ENCODE measurements around the gene PPP1CA. TPM values are rescaled to one million over a fixed set of nuclear protein-coding genes. Genes with fewer than 3 reads are reported as not detected.

PPP1CA gene
- total RNA-seq, 1 experiment from 2014 or later = 449 TPM

GRCh38 chr11:67376873-67377808 lies 24.5 kb downstream of the PPP1CA start:
- Histone ChIP-seq H3K4me2 (ENCODE audit: low read length) (peak overlapping the region; percentile 65), H3K27me3 (ENCODE audit: low read length) (no peaks in the 10 kb centered on the region), H2AFZ (ENCODE audit: low read length) (no peak overlapping the region), H3K4me1 (ENCODE audit: insufficient read depth, low read length) (peaks cover 74% of the 10 kb centered on the region), H3K4me3 (ENCODE audit: low read length) (peak overlapping the region; percentile 16; the same call in 1 of the 2 replicates), H3K79me2 (ENCODE audit: low read length) (peaks cover 25% of the 10 kb centered on the region), H3K36me3 (ENCODE audit: low read depth, low read length) (no peaks in the 10 kb centered on the region), H3K9me3 (ENCODE audit: low read length) (no peaks in the 10 kb centered on the region), H3F3A (ENCODE audit: low read length, unreplicated experiment) (peaks cover 8% of the 10 kb centered on the region), H4K20me1 (ENCODE audit: low read length) (peaks cover under 1% of the 10 kb centered on the region), H3K9ac (ENCODE audit: low read length) (peak overlapping the region; percentile 29; the same call in 1 of the 2 replicates), H3K9me2 (replicated peaks; ENCODE audit: low read length) (no peaks in the 10 kb centered on the region), H3K27ac (ENCODE audit: low read length) (peak overlapping the region; percentile 100)
- DNase-seq = peak; percentile 82
- no peak; the same call in 1 of the 2 replicates for ATAC-seq
- intact Hi-C loops (cut with micrococcal nuclease) = no loop called here
- POLR2A ChIA-PET (ENCODE audit: unreplicated experiment) = interaction anchor here (0.6 kb wide), 2 partner anchors 11 to 24 kb away, joined by 4 to 18 read pairs; no protein-coding TSS in a partner anchor
- CTCF ChIA-PET = interaction anchor here (0.6 to 2.2 kb wide), 3 partner anchors 20 to 1403 kb away, joined by 3 to 16 read pairs (median 11); no protein-coding TSS in a partner anchor
- no TSS peak for BruUV-seq (replicated peaks)
- no peak for TF ChIP-seq EZH2phosphoT487 (IDR thresholded peaks at IDR 0.05; ENCODE audit: borderline replicate concordance, low read length)
- no peak for TF ChIP-seq CTCF (conservative IDR thresholded peaks at IDR 0.05; ENCODE audit: low read depth, low read length)
- no peak for TF ChIP-seq EZH2 (IDR thresholded peaks at IDR 0.05; ENCODE audit: low read length, unreplicated experiment)

GRCh38 chr11:67376063-67376820 lies 25.4 kb downstream of the PPP1CA start:
- H3K27ac ChIP-seq (ENCODE audit: low read length) = peak overlapping the region; percentile 100
- intact Hi-C loops (cut with micrococcal nuclease) = no loop called here
- peak overlapping the region; percentile 96 for H3K4me2 ChIP-seq (ENCODE audit: low read length)
- ChIA-PET POLR2A (ENCODE audit: unreplicated experiment) (interaction anchor here (0.6 kb wide), 1 partner anchor 29 kb away, joined by 3 read pairs; no protein-coding TSS in a partner anchor), CTCF (interaction anchor here (0.6 to 2.2 kb wide), 2 partner anchors 19 to 30 kb away, joined by 3 to 11 read pairs; no protein-coding TSS in a partner anchor)
- H3K9me3 ChIP-seq (ENCODE audit: low read length) = no peaks in the 10 kb centered on the region
- H3K4me1 ChIP-seq (ENCODE audit: insufficient read depth, low read length) = peaks cover 78% of the 10 kb centered on the region
- TF ChIP-seq CTCF (conservative IDR thresholded peaks at IDR 0.05; ENCODE audit: low read depth, low read length) (no peak), EZH2 (IDR thresholded peaks at IDR 0.05; ENCODE audit: low read length, unreplicated experiment) (no peak), EZH2phosphoT487 (IDR thresholded peaks at IDR 0.05; ENCODE audit: borderline replicate concordance, low read length) (no peak)
- H3K36me3 ChIP-seq (ENCODE audit: low read depth, low read length) = peaks cover 4% of the 10 kb centered on the region; the same call in 1 of the 2 replicates
- peaks cover 10% of the 10 kb centered on the region for H4K20me1 ChIP-seq (ENCODE audit: low read length)
- BruUV-seq (replicated peaks) = no TSS peak
- peak overlapping the region; percentile 31; the same call in 1 of the 2 replicates for H3K4me3 ChIP-seq (ENCODE audit: low read length)
- H2AFZ ChIP-seq (ENCODE audit: low read length) = no peak overlapping the region
- DNase-seq = no peak
- H3K27me3 ChIP-seq (ENCODE audit: low read length) = no peaks in the 10 kb centered on the region
- peaks cover 8% of the 10 kb centered on the region for H3F3A ChIP-seq (ENCODE audit: low read length, unreplicated experiment)
- H3K79me2 ChIP-seq (ENCODE audit: low read length) = peaks cover 34% of the 10 kb centered on the region
- peak overlapping the region; percentile 57 for H3K9ac ChIP-seq (ENCODE audit: low read length)
- no peaks in the 10 kb centered on the region for H3K9me2 ChIP-seq (replicated peaks; ENCODE audit: low read length)
- ATAC-seq = no peak
